AG04449 (cell line): Measurements from ENCODE around the gene PRXL2B.
"Not testable (repeated sequence)": the region's sequence is repeated elsewhere in the genome, so short reads cannot be mapped to it uniquely, and the experiment has no call there.

Experiments
- CTCF ChIA-PET: fragments of 350-600 bp; formaldehyde crosslinking; extraction: SDS; loops from one replicate; lab custom pipeline; 2021; ENCODE audit warnings: antibody characterized with exemption; lab: Yijun Ruan, JAX
- POLR2A ChIA-PET: fragments of 400-600, 350-600 bp; formaldehyde crosslinking; extraction: SDS; loops from one replicate; lab custom pipeline; 2020; ENCODE audit warnings: antibody characterized with exemption, inconsistent platforms; lab: Yijun Ruan, JAX
- DNase-seq: peaks from one replicate; pipeline ENCODE4 v3.0.0-alpha.2; 2010; ENCODE audit warnings: low read depth, low spot score
- H3K4me3 ChIP-seq: 2 replicates; pipeline ENCODE4 v1.5.1; 2011; ENCODE audit warnings: low read depth, mild to moderate bottlenecking, control low read depth, low read length
- CTCF ChIP-seq: IDR thresholded peaks from one replicate; pipeline ENCODE4 v1.5.1; 2011; ENCODE audit warnings: mild to moderate bottlenecking, moderate library complexity, low read length, control low read depth, inconsistent platforms; ENCODE audit not compliant: insufficient read depth; ENCODE audit errors: missing control alignments

The PRXL2B gene

GRCh38 chr1:2614145-2614544 is 27.6 kb downstream of the PRXL2B start:
- TF ChIP-seq CTCF: no peak
- ChIA-PET CTCF (no interaction called here), POLR2A (no interaction called here)
- DNase-seq: no peak
- no peak overlapping the region for H3K4me3 ChIP-seq

- H3K4me3 ChIP-seq: no peak overlapping the region
- POLR2A ChIA-PET: no interaction called here
- no peak for DNase-seq
- no peak for TF ChIP-seq CTCF
- CTCF ChIA-PET: no interaction called here
These were observed 31.4 kb downstream of the PRXL2B start for GRCh38 chr1:2617971-2618470.

GRCh38 chr1:2623571-2624337 is 37.2 kb downstream of the PRXL2B start:
- ChIA-PET POLR2A (no interaction called here), CTCF (no interaction called here)
- TF ChIP-seq CTCF: no peak
- no peak overlapping the region for H3K4me3 ChIP-seq
- no peak for DNase-seq

- no peak overlapping the region for H3K4me3 ChIP-seq
- ChIA-PET POLR2A (no interaction called here), CTCF (no interaction called here)
- TF ChIP-seq CTCF: no peak
- DNase-seq: no peak
These were observed 38.2 kb downstream of the PRXL2B start for GRCh38 chr1:2624735-2625300.

- ChIA-PET CTCF (no interaction called here), POLR2A (no interaction called here)
- DNase-seq: no peak
- H3K4me3 ChIP-seq: no peak overlapping the region
- TF ChIP-seq CTCF: no peak
These were observed 38.7 kb downstream of the PRXL2B start for GRCh38 chr1:2625311-2625710.

GRCh38 chr1:2625748-2626147 is 39.2 kb downstream of the PRXL2B start:
- DNase-seq, POLR2A ChIA-PET, H3K4me3 ChIP-seq, CTCF ChIA-PET: not testable (repeated sequence)
